HG03558 (cell line): Measurements from ENCODE around the gene ARID1B.

Source experiments
- ATAC-seq: cut with Tn5 transposase; IDR thresholded peaks from one replicate; pipeline ENCODE4 v1.9.1; 2021; ENCODE audit warnings: moderate number of reproducible peaks; ENCODE audit not compliant: unreplicated experiment; ENCODE audit errors: extremely low read depth

Gene ARID1B

DNA sequence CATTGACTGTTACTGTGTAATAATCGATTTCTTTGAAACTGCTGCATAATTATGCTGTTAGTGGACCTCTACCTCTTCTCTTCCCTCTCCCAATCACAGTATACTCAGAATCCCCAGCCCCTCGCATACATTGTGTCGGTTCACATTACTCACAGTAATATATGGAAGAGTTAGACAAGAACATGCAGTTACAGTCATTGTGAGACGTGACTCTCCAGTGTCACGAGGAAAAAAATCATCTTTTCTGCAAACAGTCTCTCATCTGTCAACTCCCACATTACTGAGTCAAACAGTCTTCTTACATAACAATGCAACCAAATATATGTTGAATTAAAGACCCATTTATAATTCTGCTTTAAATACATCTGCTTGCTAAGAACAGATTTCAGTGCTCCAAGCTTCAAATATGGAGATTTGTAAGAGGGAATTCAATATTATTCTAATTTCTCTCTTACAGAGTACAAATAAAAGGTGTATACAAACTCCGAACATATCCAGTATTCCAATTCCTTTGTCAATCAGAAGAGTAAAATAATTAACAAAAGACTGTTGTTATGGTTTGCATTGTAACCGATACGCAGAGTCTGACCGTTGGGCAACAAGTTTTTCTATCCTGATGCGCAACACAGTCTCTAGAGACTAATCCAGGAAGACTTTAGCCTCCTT, 432.8 kb downstream of the ARID1B start:
- no peak for ATAC-seq

DNA sequence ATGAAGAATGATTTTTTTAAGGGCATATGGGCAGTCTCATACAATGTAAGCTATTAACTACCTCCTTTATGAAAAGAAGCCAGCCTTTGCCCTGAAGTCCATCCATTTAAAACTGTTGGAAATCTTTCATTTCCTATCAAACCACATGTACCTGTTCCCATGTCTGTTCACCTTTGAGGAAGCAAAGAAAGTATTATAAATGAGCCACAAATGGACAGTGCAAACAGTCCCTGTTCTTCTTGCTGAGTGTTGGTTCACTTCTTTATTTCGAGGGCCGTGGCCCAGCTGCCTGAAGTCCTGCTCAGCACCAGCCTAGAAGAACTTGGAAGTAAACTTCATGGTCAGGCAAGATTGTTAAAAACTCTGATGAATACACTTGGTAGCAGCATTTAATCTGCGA, 433.8 kb downstream of the ARID1B start:
- no peak for ATAC-seq

DNA sequence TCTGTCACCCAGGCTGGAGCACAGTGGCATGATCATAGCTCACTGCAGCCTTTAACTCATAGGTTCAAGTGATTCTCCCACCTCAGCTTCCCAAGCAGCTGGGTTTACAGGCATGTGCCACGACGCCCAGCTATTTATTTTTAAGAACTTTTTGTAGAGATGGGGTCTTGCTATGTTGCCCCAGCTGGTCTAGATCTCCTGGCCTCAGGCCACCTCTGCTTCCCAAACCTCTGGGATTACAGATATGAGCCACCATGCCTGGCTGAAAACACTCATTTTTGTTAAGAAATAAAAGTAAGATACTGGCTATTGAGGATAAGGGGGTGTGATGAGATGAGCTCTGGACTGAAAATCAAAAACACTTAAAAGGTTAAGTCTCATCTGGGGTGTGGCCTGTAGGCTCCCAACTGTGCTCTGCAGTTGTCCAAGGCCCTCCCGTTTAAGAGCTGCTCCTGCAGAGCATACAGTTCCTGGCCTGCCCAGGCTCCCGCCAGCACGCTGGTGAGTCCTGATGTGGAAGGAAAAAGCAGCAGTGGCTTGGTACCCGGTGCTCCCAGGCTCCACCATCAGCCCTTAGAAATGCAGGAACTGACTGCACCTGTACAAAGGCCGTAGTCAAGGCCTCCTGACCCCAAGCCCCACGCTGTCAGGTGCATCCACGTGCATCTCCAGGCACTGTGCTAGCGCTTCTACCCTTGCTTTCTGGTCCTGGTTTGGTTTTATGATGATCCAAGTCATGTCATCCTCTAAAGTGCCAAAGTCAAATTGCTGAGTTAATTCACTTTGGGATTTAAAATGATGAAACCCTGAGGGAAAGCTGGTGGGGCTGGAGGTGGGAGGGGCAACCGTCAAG, 434.7 kb downstream of the ARID1B start:
- no peak for ATAC-seq

DNA sequence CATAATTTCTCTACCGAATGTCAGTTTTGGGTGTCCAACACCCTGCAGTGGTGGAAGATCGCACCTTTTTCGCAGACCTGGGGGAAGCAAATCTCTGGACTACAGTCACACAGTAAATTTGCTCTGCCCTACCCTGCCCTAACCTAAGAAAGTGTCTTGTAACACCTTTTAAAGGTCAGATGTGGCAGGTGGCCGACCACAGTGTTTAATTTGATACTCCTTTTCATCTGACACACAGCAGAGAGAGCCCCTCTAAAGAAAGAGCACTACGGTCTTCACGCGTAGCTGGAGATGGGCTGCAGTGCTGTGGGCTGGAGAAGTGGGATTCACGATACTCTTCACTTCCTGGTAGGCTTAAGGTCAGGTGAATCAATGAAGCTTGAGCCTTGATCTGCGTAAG, 436.2 kb downstream of the ARID1B start:
- ATAC-seq: no peak

DNA sequence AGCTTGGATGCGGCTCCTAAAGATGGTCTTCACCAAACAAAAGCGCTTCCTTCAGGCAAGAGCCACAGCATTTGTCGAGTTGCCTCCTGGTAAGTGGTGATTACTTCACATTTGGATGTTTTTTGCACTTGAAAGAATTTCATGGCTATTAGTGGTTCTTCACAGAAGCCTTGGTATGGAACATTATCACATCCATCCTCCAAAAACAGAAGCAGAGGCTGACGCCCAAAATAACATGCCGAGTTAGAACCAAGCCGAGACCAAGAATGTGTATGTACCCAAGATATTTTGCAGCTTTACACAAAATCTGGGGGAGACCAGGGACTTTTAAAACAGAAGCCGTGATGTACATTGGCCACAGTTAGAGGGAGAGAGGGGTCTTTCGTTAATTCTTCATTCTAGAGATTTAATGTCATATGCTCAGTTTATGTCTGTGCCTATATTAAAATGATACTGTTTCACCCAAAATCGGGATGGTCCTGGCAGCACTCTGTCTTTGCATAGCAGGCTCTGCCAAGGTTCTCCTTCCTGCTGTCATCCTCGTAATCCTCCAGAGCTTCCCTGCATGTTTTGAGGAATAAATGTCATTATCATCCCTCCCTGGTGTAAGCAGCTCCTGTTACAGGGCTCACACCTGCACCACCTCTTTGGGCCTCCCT, 436.9 kb downstream of the ARID1B start:
- no peak for ATAC-seq

DNA sequence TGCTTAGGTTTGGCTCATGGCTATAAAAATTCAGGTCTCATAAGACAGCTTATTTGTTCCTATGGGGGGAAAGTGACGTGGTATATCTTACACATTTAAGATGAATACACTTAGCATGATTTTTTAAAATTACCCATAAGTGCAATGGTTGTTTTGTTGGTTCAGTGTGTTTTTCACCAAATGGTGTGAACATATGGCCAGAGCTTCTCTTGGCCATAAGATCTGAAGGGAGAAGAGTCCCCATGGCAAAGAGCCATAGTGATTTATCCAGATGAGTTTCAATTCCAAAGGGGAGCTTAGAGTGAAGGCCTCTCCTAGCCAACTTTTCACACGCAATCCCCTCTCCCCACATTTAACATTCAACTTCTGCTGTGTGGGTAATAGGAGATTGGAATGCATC, 438.5 kb downstream of the ARID1B start:
- ATAC-seq: no peak

DNA sequence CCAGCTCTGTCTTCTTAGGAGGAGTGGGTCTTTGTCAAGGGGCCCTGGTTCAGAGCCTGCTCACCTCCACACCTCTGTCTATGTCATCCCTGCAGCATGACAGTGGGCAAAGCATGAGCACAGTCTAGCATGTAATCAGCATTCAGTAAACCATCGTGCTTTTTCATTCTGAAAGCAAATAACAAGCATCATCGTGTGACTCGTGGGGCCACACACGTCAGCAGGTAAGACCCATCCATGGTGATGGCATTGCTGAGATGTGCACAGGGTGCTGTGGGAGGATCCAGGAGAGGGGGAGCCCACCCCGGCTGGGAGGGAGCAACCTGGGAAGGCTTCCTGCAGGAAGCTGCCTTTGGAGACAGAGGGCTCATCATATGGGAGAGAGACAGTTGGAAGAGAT, 439.4 kb downstream of the ARID1B start:
- ATAC-seq: no peak

DNA sequence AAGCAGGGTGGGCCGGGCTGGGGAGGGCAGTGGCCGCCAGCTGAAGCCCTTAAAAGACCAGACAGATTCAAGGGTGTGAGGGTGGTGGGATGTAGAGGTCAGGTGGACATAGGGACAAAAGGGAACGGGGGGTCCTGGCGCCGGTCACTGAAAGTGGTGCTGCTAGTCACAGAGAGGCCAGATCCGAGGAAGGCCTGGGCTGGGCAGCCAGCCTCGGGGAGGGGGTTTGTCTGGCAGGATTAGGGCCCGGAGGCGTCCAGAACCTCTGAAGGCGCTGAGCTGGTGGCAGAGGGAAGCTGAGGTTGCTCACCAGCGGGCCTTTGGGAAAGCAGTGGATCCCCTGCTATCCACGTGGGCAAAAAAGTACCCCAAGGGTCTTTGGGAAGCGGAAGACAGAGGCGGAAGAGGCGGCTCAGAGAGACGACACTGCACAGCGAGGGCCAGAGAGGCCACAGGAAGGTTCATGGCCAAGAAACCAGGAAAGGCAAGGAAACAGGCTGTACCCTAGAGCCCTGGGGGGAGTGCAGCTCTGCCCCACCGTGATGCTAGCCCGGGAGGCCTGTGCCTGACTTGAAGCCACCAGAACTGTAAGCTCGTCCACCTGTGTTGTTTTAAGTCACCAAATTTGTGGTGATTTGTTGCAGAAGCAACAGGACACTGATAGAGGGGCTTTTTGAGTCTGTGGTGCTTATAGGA, 440.2 kb downstream of the ARID1B start:
- ATAC-seq: no peak

DNA sequence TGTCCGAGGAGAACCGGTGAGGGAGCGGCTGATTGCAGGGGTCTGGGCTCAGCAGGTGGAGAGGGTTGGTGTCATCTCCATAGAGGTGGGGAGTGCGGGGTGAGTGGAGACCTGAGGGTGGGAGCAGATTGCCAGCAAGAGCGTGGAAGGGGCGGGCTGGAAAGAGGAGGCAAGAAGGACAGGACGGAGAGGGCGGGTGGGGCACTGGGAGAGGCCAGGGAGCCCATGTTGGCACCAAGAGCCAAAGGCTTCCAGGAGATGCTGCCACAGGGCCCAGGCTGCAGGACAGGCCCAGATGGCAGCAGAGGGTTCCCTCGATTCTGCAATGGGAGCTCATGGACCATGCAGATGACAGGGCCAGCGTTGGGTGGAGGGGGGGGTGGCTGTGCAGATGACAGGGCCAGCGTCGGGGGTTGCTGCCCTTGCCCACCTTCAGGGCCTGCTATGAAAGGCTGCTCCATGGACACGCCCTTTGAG, 440.8 kb downstream of the ARID1B start:
- ATAC-seq: no peak

DNA sequence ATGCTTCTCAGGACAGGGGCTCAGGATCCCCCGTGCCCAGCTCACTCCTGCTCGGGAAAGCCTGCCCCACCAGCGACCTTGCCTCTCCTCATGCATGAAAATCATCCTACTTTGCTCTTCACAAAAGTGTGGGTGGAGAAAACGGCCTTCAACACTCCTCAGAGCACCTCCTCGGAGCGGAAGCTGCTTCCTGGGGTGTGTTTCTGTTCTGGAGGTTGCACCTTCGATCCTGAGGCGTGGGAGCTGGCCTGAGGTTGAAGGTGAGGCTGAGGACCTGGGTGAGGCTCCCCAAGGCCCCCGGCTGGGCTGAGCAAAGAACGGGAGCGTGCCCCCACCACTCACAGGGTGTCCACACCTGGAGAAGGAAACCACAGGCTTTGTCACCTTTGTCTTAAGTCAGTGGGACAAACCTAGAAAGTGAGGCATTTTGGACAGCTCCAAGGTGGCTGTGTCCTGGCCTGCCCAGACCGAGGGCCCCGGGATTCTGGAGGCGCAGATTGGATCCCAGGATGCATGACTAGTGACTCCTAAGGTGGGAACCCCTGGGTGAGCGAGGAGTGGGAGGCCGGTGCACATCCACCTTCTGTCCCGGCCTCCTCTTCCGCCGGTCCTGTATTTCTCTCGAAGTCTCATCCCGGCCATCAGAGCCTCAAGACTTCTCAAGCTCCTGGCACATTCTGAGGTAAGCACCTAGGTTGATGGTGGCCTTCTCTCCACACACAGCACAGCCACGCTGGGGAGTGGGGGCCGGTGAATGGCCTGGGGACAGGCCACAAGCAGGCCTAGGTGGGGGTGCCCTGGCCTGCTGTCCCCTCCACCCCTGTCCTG, 441.4 kb downstream of the ARID1B start:
- ATAC-seq: no peak

DNA sequence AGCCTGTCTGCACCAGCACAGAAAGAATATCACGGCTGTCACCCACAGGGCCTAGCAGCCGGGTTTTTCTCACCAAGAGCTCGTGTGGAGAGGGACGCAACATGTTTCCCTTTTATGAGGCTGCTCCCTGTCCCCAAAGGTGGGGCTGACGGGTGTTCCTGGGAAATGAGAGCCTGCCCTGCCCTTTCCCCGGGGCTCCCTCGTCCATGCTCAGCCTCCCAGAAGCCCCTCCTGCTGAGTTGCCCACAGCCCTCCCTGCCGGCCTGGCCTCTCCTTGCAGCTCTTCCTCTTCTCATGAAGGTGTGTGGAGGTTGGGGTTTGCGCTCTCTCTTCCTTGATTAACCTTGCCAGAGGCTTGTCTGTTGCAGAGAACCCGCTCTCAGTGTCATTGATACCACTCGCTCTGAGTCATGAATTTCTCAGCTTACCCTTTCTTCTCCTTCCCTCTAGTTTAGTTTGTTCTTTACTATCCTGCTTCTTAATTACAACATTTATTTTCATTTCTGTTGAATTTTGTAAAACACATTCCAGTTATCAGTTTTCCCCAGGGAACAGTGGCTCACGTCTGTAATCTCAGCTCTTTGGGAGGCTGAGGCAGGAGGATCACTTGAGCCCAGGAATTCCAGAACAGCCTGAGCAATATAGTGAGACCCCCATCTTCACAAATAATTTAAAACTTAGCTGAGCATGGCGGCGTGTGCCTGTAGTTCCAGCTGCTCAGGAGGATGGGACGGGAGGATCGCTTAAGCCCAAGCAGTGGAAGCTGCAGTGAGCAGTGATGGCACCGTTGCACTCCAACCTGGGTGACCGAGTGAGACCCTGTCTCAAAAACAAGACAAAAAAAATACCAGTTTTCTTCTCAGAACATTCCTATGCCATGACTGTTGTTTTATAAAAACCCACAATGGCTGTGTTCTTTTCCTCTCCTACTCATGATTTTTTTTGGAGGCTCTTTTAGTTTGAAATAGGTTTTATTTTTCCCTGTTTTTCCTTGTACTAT, 442.3 kb downstream of the ARID1B start:
- no peak for ATAC-seq

DNA sequence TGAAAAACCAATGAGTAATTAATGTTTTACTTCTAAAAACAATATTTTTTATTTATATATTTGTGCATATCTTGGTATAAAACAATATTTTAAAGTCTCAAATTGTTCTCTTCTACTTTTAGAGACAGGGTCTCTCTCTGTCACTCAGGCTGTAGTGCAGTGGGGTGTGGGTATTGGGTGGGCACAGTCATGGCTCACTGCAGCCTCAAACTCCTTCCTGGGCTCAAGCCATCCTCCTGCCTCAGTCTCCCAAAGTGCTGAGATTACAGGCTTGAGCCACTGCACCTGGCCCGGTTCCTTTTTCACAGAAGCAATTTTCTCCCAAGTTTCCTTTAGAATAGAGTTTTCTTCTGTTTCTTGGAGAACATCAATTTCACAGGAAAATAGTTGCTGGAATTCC, 443.3 kb downstream of the ARID1B start:
- no peak for ATAC-seq

DNA sequence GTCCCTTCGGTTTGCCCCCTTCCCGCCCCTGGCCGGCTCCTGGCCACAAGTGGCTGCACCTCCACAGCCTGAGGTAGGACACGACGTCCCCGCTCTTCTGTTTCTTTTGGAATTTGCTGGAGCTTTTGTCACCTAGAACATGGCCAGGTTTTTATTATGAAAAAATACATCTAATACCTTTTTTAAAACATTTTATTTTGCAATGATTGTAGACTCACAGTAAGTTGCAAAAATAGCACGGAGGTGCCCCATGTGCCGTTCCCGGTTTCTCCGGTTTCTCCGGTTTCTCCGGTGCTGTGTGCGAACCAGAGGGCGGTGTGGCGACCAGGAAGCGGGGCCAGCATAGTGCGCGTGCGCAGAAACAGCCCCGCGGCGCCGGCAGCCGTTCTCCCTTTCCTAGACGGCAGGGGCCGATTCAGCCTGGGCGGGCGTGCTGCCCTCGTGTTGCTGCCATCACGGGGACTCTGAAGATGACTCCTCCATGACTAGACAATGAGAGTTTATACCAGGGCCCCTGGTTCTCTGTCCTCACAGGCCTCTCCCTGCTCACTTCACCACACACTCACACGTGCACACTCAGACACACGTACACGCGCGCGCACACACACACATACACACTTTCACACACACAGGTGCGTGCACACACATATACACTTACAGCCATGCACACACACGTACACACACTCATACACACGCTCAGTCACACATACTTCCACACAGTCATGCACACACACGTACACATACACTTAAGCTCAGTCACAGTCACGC, 444.1 kb downstream of the ARID1B start:
- no peak for ATAC-seq

DNA sequence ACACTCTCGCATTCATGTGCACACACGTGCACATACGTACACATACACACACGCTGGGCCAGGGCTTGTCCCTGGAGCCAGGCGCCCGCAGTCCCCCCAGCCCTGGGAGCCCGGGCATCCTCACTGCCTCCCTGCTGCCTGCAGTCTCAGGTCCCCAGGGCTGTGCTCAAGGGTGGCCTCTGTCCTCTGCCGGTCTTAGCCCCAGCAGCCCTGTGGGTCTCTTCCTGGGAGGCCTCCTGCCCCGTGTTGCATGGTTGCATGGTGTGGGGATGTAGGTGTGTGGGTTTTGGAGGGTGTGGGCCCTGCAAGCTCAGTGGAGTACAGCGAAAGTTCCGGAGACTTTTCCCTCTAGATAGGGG, 444.6 kb downstream of the ARID1B start:
- ATAC-seq: no peak

DNA sequence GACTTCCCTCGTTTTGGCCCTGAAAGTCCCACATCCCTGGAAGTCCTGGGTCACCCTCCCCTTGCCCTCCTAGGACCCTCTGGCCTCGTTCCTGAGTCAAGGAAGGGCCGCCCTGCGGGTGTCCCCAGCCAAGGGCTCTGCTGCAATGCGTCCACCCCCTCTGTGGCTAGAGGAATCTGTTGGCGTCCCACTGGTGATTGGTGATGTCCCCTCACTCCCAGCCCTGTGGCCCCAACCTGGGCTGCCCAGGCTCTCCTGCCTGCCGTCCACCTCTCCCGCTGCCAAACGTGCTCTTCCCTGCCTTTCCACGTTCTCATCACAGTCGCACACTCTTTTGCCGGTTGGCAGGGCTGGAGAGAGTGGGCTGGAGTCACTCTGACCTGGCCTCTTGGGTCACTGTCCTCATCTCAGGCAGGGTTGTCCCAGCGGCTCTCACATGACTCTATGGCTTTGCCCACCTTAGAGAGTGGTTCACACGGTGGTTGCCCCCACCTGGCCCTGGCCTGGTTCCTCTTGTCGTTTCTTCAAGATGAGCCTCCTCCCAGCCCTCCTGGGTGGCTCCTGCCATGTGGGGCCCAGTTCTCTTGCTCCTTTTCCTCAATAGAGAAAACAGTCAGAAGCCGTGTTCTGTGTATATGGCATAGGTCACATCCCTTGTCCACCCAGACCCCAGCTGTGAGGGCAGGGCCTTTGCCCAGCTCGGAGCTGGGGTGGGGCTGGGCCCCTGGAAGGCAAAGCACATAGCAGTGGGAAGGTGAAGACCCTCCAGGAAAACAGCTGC, 445.2 kb downstream of the ARID1B start:
- no peak for ATAC-seq

DNA sequence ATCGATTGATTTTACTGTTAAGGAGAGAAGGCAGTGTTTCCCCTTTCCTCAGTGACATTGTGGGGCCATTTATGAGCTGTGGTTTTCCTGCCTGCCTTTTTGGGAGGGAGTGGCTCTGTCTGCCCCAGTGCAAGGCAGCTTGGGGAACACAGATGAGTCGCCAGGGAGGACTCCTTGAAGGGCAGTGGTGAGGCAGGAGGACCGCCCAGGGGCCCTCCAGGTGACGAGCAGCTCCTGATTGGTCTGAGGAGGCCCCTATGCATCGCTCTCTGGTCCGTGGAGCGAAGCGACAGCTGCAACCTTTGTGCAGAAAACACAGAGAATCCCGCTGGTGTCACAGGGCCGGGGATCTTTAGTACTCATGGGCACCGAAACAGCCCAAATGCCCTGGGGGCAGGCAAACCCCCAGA, 445.8 kb downstream of the ARID1B start:
- ATAC-seq: no peak

DNA sequence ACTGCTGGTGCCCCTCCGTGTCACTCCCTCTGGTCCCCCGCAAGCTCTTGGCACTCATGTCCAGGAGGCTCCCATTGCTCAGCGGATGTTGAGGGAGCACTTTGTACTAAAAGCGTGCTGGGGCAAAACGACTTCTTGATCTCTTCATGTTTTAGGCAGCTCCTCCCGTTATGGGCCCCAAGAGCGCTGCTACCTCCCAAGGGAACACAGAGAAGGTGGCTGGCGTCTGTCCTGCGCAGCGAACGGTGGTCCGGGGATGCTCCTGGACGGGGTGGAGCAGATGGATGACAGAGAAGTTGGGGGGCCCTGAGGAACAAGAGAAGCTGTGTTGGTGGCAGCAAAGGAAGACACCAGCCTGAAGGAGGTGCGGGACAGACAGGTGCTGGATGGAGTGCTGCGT, 446.3 kb downstream of the ARID1B start:
- ATAC-seq: no peak
